CD8-positive, alpha-beta memory T cell (primary cell): ENCODE data around the gene PUM1. TPM values are rescaled to one million over a fixed set of nuclear protein-coding genes. Genes with fewer than 3 reads are reported as not detected.

Source experiments
- CTCF ChIA-PET: fragments of 350-600 bp; sonication (Branson Sonifier 250); formaldehyde crosslinking; loops from one replicate; lab custom pipeline; 2021; ENCODE audit warnings: antibody characterized with exemption; lab: Charles Lee
- POLR2A ChIA-PET: fragments of 350-600 bp; sonication (Branson Sonifier 250); formaldehyde crosslinking; loops from one replicate; lab custom pipeline; 2021; ENCODE audit warnings: antibody characterized with exemption; lab: Charles Lee
- DNase-seq, 5 donors: peaks; one replicate each; pipeline versions ENCODE4 v3.0.0 to v3.0.0-alpha.2; 2020 to 2022; ENCODE audit warnings: mixed read lengths in 1 of 5
- H3K27ac ChIP-seq: one replicate; pipeline ENCODE4 v1.7.0; 2013; ENCODE audit warnings: low read depth, mild to moderate bottlenecking, low read length, moderate library complexity
- H3K27me3 ChIP-seq: 2 replicates; pipeline ENCODE4 v1.7.0; 2013; ENCODE audit warnings: low read length, mild to moderate bottlenecking; ENCODE audit not compliant: insufficient read depth, poor library complexity, severe bottlenecking
- H3K36me3 ChIP-seq: 2 replicates; pipeline ENCODE4 v1.7.0; 2013; ENCODE audit warnings: mild to moderate bottlenecking, low read length, moderate library complexity; ENCODE audit not compliant: insufficient read depth
- H3K4me1 ChIP-seq: 2 replicates; pipeline ENCODE4 v1.7.0; 2013; ENCODE audit warnings: mild to moderate bottlenecking, low read length, moderate library complexity; ENCODE audit not compliant: insufficient read depth
- H3K4me3 ChIP-seq: 2 replicates; pipeline ENCODE4 v1.7.0; 2013; ENCODE audit warnings: mild to moderate bottlenecking, low read length
- H3K9me3 ChIP-seq: 2 replicates; pipeline ENCODE4 v1.7.0; 2013; ENCODE audit warnings: mild to moderate bottlenecking, low read length
- H3K27ac Mint-ChIP-seq, 8 donors: one replicate each; pipeline ENCODE4 v1.8.0; 2020 to 2021; ENCODE audit warnings: mixed read lengths in 8 of 8, mild to moderate bottlenecking in 6 of 8, inconsistent platforms in 3 of 8, moderate library complexity in 3 of 8
- H3K27me3 Mint-ChIP-seq, 2 donors: one replicate each; pipeline ENCODE4 v1.8.0; 2020 to 2021; ENCODE audit warnings: mixed read lengths in 2 of 2, mild to moderate bottlenecking in 1 of 2, moderate library complexity in 1 of 2
- H3K36me3 Mint-ChIP-seq, 3 donors: one replicate each; pipeline ENCODE4 v1.8.0; 2020 to 2021; ENCODE audit warnings: mixed read lengths in 3 of 3, inconsistent platforms in 1 of 3, mild to moderate bottlenecking in 1 of 3
- H3K4me1 Mint-ChIP-seq, 3 donors: one replicate each; pipeline ENCODE4 v1.8.0; 2020 to 2021; ENCODE audit warnings: mixed read lengths in 3 of 3, inconsistent platforms in 1 of 3, mild to moderate bottlenecking in 1 of 3
- H3K4me3 Mint-ChIP-seq, 7 donors: one replicate each; pipeline ENCODE4 v1.8.0; 2020 to 2021; ENCODE audit warnings: mixed read lengths in 7 of 7, mild to moderate bottlenecking in 6 of 7, moderate library complexity in 4 of 7, inconsistent platforms in 2 of 7
- H3K9me3 Mint-ChIP-seq, 5 donors: one replicate each; pipeline ENCODE4 v1.8.0; 2020 to 2022; ENCODE audit warnings: mixed read lengths in 5 of 5, mild to moderate bottlenecking in 3 of 5, moderate library complexity in 2 of 5, inconsistent platforms in 1 of 5
- polyA plus RNA-seq: library from polyadenylated mRNA; unstranded; fragments of 300-500 nt; fragmentation: Illumina TruSeq; gene quantifications from one replicate; pipeline ENCODE4 v1.2.3, GENCODE V29; 2021
- total RNA-seq, 2 experiments: library from RNA; stranded (reverse); gene quantifications; one replicate each; pipeline ENCODE4 v1.2.3, GENCODE V29; 2021

The PUM1 gene, protein sequence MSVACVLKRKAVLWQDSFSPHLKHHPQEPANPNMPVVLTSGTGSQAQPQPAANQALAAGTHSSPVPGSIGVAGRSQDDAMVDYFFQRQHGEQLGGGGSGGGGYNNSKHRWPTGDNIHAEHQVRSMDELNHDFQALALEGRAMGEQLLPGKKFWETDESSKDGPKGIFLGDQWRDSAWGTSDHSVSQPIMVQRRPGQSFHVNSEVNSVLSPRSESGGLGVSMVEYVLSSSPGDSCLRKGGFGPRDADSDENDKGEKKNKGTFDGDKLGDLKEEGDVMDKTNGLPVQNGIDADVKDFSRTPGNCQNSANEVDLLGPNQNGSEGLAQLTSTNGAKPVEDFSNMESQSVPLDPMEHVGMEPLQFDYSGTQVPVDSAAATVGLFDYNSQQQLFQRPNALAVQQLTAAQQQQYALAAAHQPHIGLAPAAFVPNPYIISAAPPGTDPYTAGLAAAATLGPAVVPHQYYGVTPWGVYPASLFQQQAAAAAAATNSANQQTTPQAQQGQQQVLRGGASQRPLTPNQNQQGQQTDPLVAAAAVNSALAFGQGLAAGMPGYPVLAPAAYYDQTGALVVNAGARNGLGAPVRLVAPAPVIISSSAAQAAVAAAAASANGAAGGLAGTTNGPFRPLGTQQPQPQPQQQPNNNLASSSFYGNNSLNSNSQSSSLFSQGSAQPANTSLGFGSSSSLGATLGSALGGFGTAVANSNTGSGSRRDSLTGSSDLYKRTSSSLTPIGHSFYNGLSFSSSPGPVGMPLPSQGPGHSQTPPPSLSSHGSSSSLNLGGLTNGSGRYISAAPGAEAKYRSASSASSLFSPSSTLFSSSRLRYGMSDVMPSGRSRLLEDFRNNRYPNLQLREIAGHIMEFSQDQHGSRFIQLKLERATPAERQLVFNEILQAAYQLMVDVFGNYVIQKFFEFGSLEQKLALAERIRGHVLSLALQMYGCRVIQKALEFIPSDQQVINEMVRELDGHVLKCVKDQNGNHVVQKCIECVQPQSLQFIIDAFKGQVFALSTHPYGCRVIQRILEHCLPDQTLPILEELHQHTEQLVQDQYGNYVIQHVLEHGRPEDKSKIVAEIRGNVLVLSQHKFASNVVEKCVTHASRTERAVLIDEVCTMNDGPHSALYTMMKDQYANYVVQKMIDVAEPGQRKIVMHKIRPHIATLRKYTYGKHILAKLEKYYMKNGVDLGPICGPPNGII
- 100 to 1,000 TPM in 1 of 2 experiments, 10 to 100 TPM in 1; 99.8 to 113 TPM for total RNA-seq
- 127 TPM for polyA plus RNA-seq

GRCh38 chr1:31065310-31066217, at the start of gene PUM1:
PUM1 (minus strand) TSS chr1:31065717; CDS start chr1:31059566, 6,151 bp downstream.
- no peaks in the 10 kb centered on the region for H3K9me3 ChIP-seq
- no peaks in the 10 kb centered on the region for H3K27me3 ChIP-seq
- peak; percentile 97 to 99 (median 98) for DNase-seq
- peak within 1 kb of the TSS; percentile 65 for H3K4me3 ChIP-seq
- Mint-ChIP-seq H3K36me3 (peaks cover 0 to 24% (median 0%) of the 10 kb centered on the region in 3 donors), H3K4me3 (peak within 1 kb of the TSS; percentile 94 to 99 (median 97)), H3K27ac (peak within 1 kb of the TSS; percentile 92 to 100 (median 99)), H3K9me3 (no peaks in the 10 kb centered on the region), H3K4me1 (peaks cover 26 to 45% (median 39%) of the 10 kb centered on the region in 3 donors), H3K27me3 (peaks cover 0 to 5% of the 10 kb centered on the region in 2 donors)
- H3K27ac ChIP-seq: peak within 1 kb of the TSS; percentile 82
- POLR2A ChIA-PET: interaction anchor here (0.5 to 0.6 kb wide), 3 partner anchors 9 to 96 kb away, joined by 3 to 8 read pairs (median 3); no protein-coding TSS in a partner anchor
- CTCF ChIA-PET: interaction anchor here (1.0 to 1.2 kb wide), 2 partner anchors 41 to 347 kb away, joined by 3 read pairs; no protein-coding TSS in a partner anchor
- H3K36me3 ChIP-seq: no peaks in the 10 kb centered on the region
- H3K4me1 ChIP-seq: peaks cover 31% of the 10 kb centered on the region

DNA sequence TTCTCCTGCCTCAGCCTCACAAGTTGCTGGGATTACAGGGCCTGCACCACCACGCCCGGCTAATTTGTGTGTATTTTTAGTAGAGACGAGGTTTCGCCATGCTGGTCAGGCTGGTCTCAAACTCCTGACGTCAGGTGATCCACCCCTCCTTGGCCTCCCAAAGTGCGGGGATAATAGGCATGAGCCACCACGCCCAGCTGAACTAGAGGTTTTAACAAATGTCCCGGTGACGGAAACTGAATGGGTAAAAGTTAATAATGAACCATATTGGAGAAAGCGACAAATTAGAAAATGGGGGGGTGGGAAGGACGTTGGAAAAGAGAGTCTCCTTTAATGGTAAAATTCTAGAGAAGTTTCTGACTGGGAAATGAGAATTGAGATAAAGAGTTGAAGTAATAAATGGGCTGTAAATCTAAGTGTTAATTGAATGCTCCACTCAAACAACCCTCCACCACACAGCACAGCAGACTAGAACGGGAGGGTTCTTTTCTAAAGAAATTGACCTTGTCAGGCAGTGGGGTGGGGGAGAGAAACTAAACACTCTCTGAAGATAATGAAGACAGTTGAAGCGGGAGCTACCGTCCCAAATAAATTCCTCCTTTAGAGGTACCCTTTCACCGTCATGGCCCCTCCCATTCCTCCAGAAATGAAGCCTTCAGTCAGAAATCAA, 46.9 kb upstream of the PUM1 start:
- POLR2A ChIA-PET: no interaction called here
- CTCF ChIA-PET: no interaction called here

GRCh38 chr1:31111290-31111951, 45.9 kb upstream of the PUM1 start:
- Histone ChIP-seq H3K36me3 (no peaks in the 10 kb centered on the region), H3K27me3 (no peaks in the 10 kb centered on the region), H3K4me3 (no peak overlapping the region), H3K27ac (no peak overlapping the region), H3K9me3 (no peaks in the 10 kb centered on the region), H3K4me1 (no peaks in the 10 kb centered on the region)
- Mint-ChIP-seq H3K36me3 (no peaks in the 10 kb centered on the region), H3K27me3 (peaks cover 12 to 26% of the 10 kb centered on the region in 2 donors), H3K27ac (no peak overlapping the region), H3K9me3 (no peaks in the 10 kb centered on the region), H3K4me1 (no peaks in the 10 kb centered on the region), H3K4me3 (no peak overlapping the region)
- no peak for DNase-seq
- ChIA-PET CTCF (no interaction called here), POLR2A (no interaction called here)

More for the DNA sequence above, 46.9 kb upstream of the PUM1 start:
- no peaks in the 10 kb centered on the region for H3K4me1 Mint-ChIP-seq
- H3K27ac Mint-ChIP-seq: no peak overlapping the region
- no peaks in the 10 kb centered on the region for H3K4me1 ChIP-seq
- H3K36me3 Mint-ChIP-seq: no peaks in the 10 kb centered on the region
- H3K27me3 ChIP-seq: no peaks in the 10 kb centered on the region
- DNase-seq: no peak
- no peak overlapping the region for H3K4me3 ChIP-seq
- H3K27me3 Mint-ChIP-seq: peaks cover 14 to 29% of the 10 kb centered on the region in 2 donors
- no peaks in the 10 kb centered on the region for H3K9me3 ChIP-seq
- no peaks in the 10 kb centered on the region for H3K36me3 ChIP-seq
- H3K9me3 Mint-ChIP-seq: no peaks in the 10 kb centered on the region
- no peak overlapping the region for H3K27ac ChIP-seq
- no peak overlapping the region for H3K4me3 Mint-ChIP-seq

DNA sequence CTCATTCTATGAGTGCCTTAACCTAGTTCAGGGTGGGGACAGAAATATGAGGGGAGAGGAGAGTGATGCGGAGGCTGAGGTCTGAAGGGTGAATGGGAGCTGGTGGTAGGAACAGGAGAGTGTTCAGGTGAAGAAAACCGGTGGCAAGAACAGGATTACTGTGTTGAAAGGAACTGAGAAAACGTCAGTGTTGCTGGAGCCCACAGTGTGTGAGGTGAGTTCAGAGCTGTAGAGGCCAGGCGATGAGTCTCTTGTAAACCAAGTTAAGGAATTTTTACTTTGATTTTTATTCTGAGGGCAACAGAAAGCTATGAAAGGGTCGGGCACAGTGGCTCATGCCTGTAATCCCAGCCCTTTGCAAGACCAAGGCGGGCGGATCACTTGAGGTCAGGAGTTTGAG, 45.3 kb upstream of the PUM1 start:
- H3K9me3 Mint-ChIP-seq: no peaks in the 10 kb centered on the region
- H3K4me1 Mint-ChIP-seq: no peaks in the 10 kb centered on the region
- Histone ChIP-seq H3K27me3 (no peaks in the 10 kb centered on the region), H3K27ac (no peak overlapping the region), H3K36me3 (no peaks in the 10 kb centered on the region), H3K4me3 (no peak overlapping the region), H3K9me3 (no peaks in the 10 kb centered on the region), H3K4me1 (no peaks in the 10 kb centered on the region)
- no peak overlapping the region for H3K27ac Mint-ChIP-seq
- CTCF ChIA-PET: no interaction called here
- POLR2A ChIA-PET: no interaction called here
- no peak overlapping the region for H3K4me3 Mint-ChIP-seq
- no peak for DNase-seq
- H3K36me3 Mint-ChIP-seq: no peaks in the 10 kb centered on the region
- H3K27me3 Mint-ChIP-seq: peaks cover 9 to 22% of the 10 kb centered on the region in 2 donors

DNA sequence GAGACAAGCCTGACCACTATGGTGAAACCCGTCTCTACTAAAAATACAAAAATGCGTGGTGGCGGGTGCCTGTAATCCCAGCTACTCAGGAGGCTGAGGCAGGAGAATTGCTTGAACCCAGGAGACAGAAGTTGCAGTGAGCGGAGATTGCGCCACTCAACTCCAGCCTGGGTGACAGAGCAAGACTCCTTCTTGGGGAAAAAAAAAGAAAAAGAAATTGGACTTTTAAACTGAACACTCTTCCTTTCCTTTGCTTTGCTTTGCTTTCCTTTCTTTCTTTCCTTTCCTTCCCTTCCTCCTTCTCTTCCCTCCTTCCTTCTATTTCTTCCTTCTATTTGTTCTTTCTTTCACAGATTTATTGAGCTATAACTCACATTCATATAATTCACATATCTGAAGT, 43.3 kb upstream of the PUM1 start:
- Mint-ChIP-seq H3K27me3 (peaks cover 5 to 13% of the 10 kb centered on the region in 2 donors), H3K9me3 (no peaks in the 10 kb centered on the region), H3K4me3 (no peak overlapping the region), H3K27ac (no peak overlapping the region), H3K36me3 (no peaks in the 10 kb centered on the region), H3K4me1 (no peaks in the 10 kb centered on the region)
- no peaks in the 10 kb centered on the region for H3K27me3 ChIP-seq
- ChIA-PET POLR2A (no interaction called here), CTCF (no interaction called here)
- no peaks in the 10 kb centered on the region for H3K36me3 ChIP-seq
- H3K4me3 ChIP-seq: no peak overlapping the region
- H3K4me1 ChIP-seq: no peaks in the 10 kb centered on the region
- H3K27ac ChIP-seq: no peak overlapping the region
- no peak for DNase-seq
- H3K9me3 ChIP-seq: no peaks in the 10 kb centered on the region

DNA sequence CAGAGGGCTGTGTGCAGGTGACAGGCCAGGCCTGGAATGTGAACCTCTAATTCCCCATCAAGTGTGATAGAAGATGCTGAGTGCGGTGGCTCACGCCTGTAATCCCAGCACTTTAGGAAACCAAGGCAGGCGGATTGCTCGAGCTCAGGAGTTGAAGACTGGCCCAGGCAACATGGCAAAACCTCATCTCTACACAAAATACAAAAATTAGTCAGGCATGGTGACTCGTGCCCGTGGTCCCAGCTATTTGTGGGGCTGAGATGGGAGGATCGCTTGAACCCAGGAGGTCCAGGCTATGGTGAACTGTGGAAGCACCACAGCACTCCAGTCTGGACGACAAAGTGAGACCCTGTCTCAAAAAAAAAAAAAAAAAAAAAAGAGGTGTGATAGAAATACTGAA, 40.1 kb upstream of the PUM1 start:
- ChIA-PET CTCF (no interaction called here), POLR2A (no interaction called here)
- Histone ChIP-seq H3K9me3 (no peaks in the 10 kb centered on the region), H3K4me1 (no peaks in the 10 kb centered on the region), H3K27me3 (no peaks in the 10 kb centered on the region), H3K36me3 (no peaks in the 10 kb centered on the region), H3K27ac (no peak overlapping the region), H3K4me3 (no peak overlapping the region)
- H3K9me3 Mint-ChIP-seq: no peaks in the 10 kb centered on the region
- H3K36me3 Mint-ChIP-seq: no peaks in the 10 kb centered on the region
- peaks cover 4 to 5% of the 10 kb centered on the region in 2 donors for H3K27me3 Mint-ChIP-seq
- H3K27ac Mint-ChIP-seq: no peak overlapping the region
- H3K4me3 Mint-ChIP-seq: no peak overlapping the region
- no peak for DNase-seq
- no peaks in the 10 kb centered on the region for H3K4me1 Mint-ChIP-seq
